B cell (primary cell): ENCODE results near the gene SIGLEC8.

Experiments
- EZH2 ChIP-seq: IDR thresholded peaks from 2 replicates; pipeline ENCODE4 v1.6.1; 2012; ENCODE audit warnings: borderline replicate concordance, low read depth, mild to moderate bottlenecking, moderate library complexity, low read length; ENCODE audit not compliant: insufficient read depth, poor library complexity, severe bottlenecking
- TF ChIP-seq, protein P1 (sequence below): fragments of 200-600 bp; IDR thresholded peaks from one replicate; pipeline ENCODE4 v1.8.0; 2022; ENCODE audit warnings: antibody characterized with exemption, mild to moderate bottlenecking

- TF ChIP-seq, protein P1, sequence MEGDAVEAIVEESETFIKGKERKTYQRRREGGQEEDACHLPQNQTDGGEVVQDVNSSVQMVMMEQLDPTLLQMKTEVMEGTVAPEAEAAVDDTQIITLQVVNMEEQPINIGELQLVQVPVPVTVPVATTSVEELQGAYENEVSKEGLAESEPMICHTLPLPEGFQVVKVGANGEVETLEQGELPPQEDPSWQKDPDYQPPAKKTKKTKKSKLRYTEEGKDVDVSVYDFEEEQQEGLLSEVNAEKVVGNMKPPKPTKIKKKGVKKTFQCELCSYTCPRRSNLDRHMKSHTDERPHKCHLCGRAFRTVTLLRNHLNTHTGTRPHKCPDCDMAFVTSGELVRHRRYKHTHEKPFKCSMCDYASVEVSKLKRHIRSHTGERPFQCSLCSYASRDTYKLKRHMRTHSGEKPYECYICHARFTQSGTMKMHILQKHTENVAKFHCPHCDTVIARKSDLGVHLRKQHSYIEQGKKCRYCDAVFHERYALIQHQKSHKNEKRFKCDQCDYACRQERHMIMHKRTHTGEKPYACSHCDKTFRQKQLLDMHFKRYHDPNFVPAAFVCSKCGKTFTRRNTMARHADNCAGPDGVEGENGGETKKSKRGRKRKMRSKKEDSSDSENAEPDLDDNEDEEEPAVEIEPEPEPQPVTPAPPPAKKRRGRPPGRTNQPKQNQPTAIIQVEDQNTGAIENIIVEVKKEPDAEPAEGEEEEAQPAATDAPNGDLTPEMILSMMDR = no peak
- no peak for TF ChIP-seq EZH2
Observed at GRCh38 chr19:51421229-51422052, 36.8 kb downstream of the SIGLEC8 start.
